HEK293 (cell line): Measurements from ENCODE around the gene ZDHHC17.

Experiments used
- CTCF ChIA-PET: fragments of 350-600 bp; formaldehyde crosslinking; extraction: SDS; loops from one replicate; lab custom pipeline; 2021; ENCODE audit warnings: antibody characterized with exemption; lab: Yijun Ruan, JAX
- POLR2A ChIA-PET: fragments of 300-600 bp; formaldehyde crosslinking; extraction: SDS; loops from one replicate; lab custom pipeline; 2020; ENCODE audit warnings: antibody characterized with exemption, inconsistent platforms; lab: Yijun Ruan, JAX
- H3K27ac ChIP-seq: fragments of 200-500 bp; sonication (Bioruptor generic); 2 replicates; pipeline ENCODE4 v1.5.1; 2014; ENCODE audit warnings: low read depth, low read length, control low read depth, inconsistent platforms; ENCODE audit errors: extremely low read depth
- H3K36me3 ChIP-seq, 2 experiments: fragments of 200-500 bp in 1 of 2; sonication (Bioruptor generic) in 1 of 2; 1 replicate in 1 of 2; 2 replicates in 1 of 2; pipeline ENCODE4 v1.5.1; 2014 to 2017; ENCODE audit warnings: inconsistent platforms in 2 of 2, low read length in 2 of 2; ENCODE audit not compliant: control insufficient read depth in 2 of 2, insufficient read depth in 1 of 2
- H3K4me1 ChIP-seq: fragments of 200-500 bp; sonication (Bioruptor generic); 2 replicates; pipeline ENCODE4 v1.5.1; 2014; ENCODE audit warnings: mild to moderate bottlenecking, low read length, inconsistent platforms; ENCODE audit not compliant: control insufficient read depth, insufficient read depth
- H3K4me3 ChIP-seq: 2 replicates; pipeline ENCODE4 v1.5.1; 2011; ENCODE audit warnings: low read depth, mild to moderate bottlenecking, control low read depth, low read length, moderate library complexity
- H3K9me3 ChIP-seq: fragments of 200-500 bp; sonication (Bioruptor generic); 2 replicates; pipeline ENCODE4 v1.5.1; 2014; ENCODE audit warnings: low read depth, low read length, inconsistent platforms; ENCODE audit not compliant: control insufficient read depth, insufficient read depth
- KLF7 ChIP-seq: fragments of 450-650 bp; formaldehyde crosslinking; IDR thresholded peaks from 2 replicates; pipeline ENCODE4 v1.5.1; 2016; ENCODE audit warnings: missing biosample characterization, missing genetic modification characterization, borderline replicate concordance
- KLF8 ChIP-seq: fragments of 450-650 bp; formaldehyde crosslinking; IDR thresholded peaks from 2 replicates; pipeline ENCODE4 v1.5.1; 2016; ENCODE audit warnings: missing biosample characterization, missing genetic modification characterization
- PATZ1 ChIP-seq: fragments of 450-650 bp; formaldehyde crosslinking; IDR thresholded peaks from 2 replicates; pipeline ENCODE4 v1.5.1; 2016; ENCODE audit warnings: missing biosample characterization, missing genetic modification characterization
- PRDM1 ChIP-seq: fragments of 450-650 bp; formaldehyde crosslinking; IDR thresholded peaks from 2 replicates; pipeline ENCODE4; 2016; ENCODE audit warnings: missing biosample characterization, missing genetic modification characterization
- ZNF121 ChIP-seq: fragments of 450-650 bp; formaldehyde crosslinking; IDR thresholded peaks from 2 replicates; pipeline ENCODE4 v1.5.1; 2016; ENCODE audit warnings: missing biosample characterization, missing genetic modification characterization
- ZNF146 ChIP-seq: fragments of 450-650 bp; formaldehyde crosslinking; IDR thresholded peaks from 2 replicates; pipeline ENCODE4 v1.5.1; 2016; ENCODE audit warnings: missing biosample characterization, missing genetic modification characterization
- ZNF792 ChIP-seq: fragments of 450-650 bp; formaldehyde crosslinking; IDR thresholded peaks from 2 replicates; pipeline ENCODE4 v1.5.1; 2016; ENCODE audit warnings: missing biosample characterization, missing genetic modification characterization

ZDHHC17 gene

GRCh38 chr12:76901628-76902380 lies 137.9 kb downstream of the ZDHHC17 start:
- Histone ChIP-seq H3K4me1 (peaks cover 3% of the 10 kb centered on the region), H3K27ac (no peak overlapping the region), H3K9me3 (no peaks in the 10 kb centered on the region), H3K4me3 (no peak overlapping the region), H3K36me3 (no peaks in the 10 kb centered on the region)
- no peak for TF ChIP-seq KLF7 (tag by site-specific recombination)
- no peak for TF ChIP-seq ZNF792 (tag by site-specific recombination)
- TF ChIP-seq ZNF121 (tag by site-specific recombination): no peak
- no peak for TF ChIP-seq PATZ1
- TF ChIP-seq KLF8: no peak
- no peak for TF ChIP-seq ZNF146
- TF ChIP-seq PRDM1: no peak
- ChIA-PET CTCF (interaction anchor here (1.1 to 1.6 kb wide), 2 partner anchors 9 to 23 kb away, joined by 3 to 5 read pairs; no protein-coding TSS in a partner anchor), POLR2A (no interaction called here)
